Mesothelial cell of epicardium (in vitro differentiated cells): Measurements from ENCODE around the gene TOM1L2. TPM values are rescaled to one million over a fixed set of nuclear protein-coding genes. Genes with fewer than 3 reads are reported as not detected.

Experiments
- DNase-seq, 2 experiments: peaks; one replicate each; pipeline ENCODE4 v3.0.0; 2021; ENCODE audit warnings: low spot score in 2 of 2; ENCODE audit not compliant: unreplicated experiment in 2 of 2
- H3K27ac Mint-ChIP-seq: 2 replicates; pipeline ENCODE4 v1.8.0; 2021; ENCODE audit warnings: mixed read lengths
- H3K27me3 Mint-ChIP-seq: 2 replicates; pipeline ENCODE4 v1.8.0; 2021; ENCODE audit warnings: low read depth, mixed read lengths
- H3K36me3 Mint-ChIP-seq: 2 replicates; pipeline ENCODE4 v1.8.0; 2021; ENCODE audit warnings: mixed read lengths
- H3K4me1 Mint-ChIP-seq: 2 replicates; pipeline ENCODE4 v1.8.0; 2021; ENCODE audit warnings: mixed read lengths
- H3K4me3 Mint-ChIP-seq: 2 replicates; pipeline ENCODE4 v1.8.0; 2021; ENCODE audit warnings: mild to moderate bottlenecking, moderate library complexity, mixed read lengths
- H3K9me3 Mint-ChIP-seq: 2 replicates; pipeline ENCODE4 v1.8.0; 2021; ENCODE audit warnings: mixed read lengths
- CTCF ChIP-seq: fragments of 200-600 bp; sonication (generic); IDR thresholded peaks from one replicate; pipeline ENCODE4 v1.5.0; 2021; ENCODE audit warnings: antibody characterized with exemption; ENCODE audit not compliant: unreplicated experiment
- total RNA-seq: library from RNA; stranded (reverse); gene quantifications from 3 replicates; pipeline ENCODE4 v1.2.1, GENCODE V29; 2021

Gene TOM1L2
- total RNA-seq, 1 donor from 2014 or later: 126 TPM

- Mint-ChIP-seq H3K9me3 (no peaks in the 10 kb centered on the region), H3K4me1 (peaks cover 87% of the 10 kb centered on the region), H3K27ac (peak overlapping the region; percentile 72), H3K36me3 (no peaks in the 10 kb centered on the region), H3K27me3 (no peaks in the 10 kb centered on the region), H3K4me3 (no peak overlapping the region)
- no peak for TF ChIP-seq CTCF
- DNase-seq: no peak
Observed at GRCh38 chr17:17931159-17931558, 41.0 kb downstream of the TOM1L2 start.

- H3K27ac Mint-ChIP-seq: peak overlapping the region; percentile 89
- peaks cover 85% of the 10 kb centered on the region for H3K4me1 Mint-ChIP-seq
- no peaks in the 10 kb centered on the region for H3K27me3 Mint-ChIP-seq
- H3K36me3 Mint-ChIP-seq: no peaks in the 10 kb centered on the region
- no peak for TF ChIP-seq CTCF
- no peak overlapping the region for H3K4me3 Mint-ChIP-seq
- DNase-seq: no peak
- no peaks in the 10 kb centered on the region for H3K9me3 Mint-ChIP-seq
Observed at GRCh38 chr17:17930674-17931073, 41.5 kb downstream of the TOM1L2 start.

GRCh38 chr17:17929655-17930380 is 42.4 kb downstream of the TOM1L2 start:
- Mint-ChIP-seq H3K27ac (peak overlapping the region; percentile 89), H3K4me1 (peaks cover 80% of the 10 kb centered on the region), H3K9me3 (no peaks in the 10 kb centered on the region), H3K4me3 (no peak overlapping the region), H3K36me3 (no peaks in the 10 kb centered on the region), H3K27me3 (no peaks in the 10 kb centered on the region)
- TF ChIP-seq CTCF: no peak
- DNase-seq: no peak

GRCh38 chr17:17928398-17929287 is 43.6 kb downstream of the TOM1L2 start:
- H3K36me3 Mint-ChIP-seq: no peaks in the 10 kb centered on the region
- H3K27me3 Mint-ChIP-seq: no peaks in the 10 kb centered on the region
- no peak for TF ChIP-seq CTCF
- peaks cover 77% of the 10 kb centered on the region for H3K4me1 Mint-ChIP-seq
- H3K4me3 Mint-ChIP-seq: no peak overlapping the region
- DNase-seq: no peak
- peak overlapping the region; percentile 89 for H3K27ac Mint-ChIP-seq
- no peaks in the 10 kb centered on the region for H3K9me3 Mint-ChIP-seq

GRCh38 chr17:17926840-17927449 is 45.3 kb downstream of the TOM1L2 start:
- H3K9me3 Mint-ChIP-seq: no peaks in the 10 kb centered on the region
- no peak for TF ChIP-seq CTCF
- H3K27me3 Mint-ChIP-seq: no peaks in the 10 kb centered on the region
- H3K36me3 Mint-ChIP-seq: no peaks in the 10 kb centered on the region
- H3K4me1 Mint-ChIP-seq: peaks cover 78% of the 10 kb centered on the region
- peak overlapping the region; percentile 13 for H3K4me3 Mint-ChIP-seq
- DNase-seq: no peak
- H3K27ac Mint-ChIP-seq: peak overlapping the region; percentile 90
